Activated CD8-positive, alpha-beta T cell treated with anti-CD3 and anti-CD28 coated beads for 36 hours (primary cell): ENCODE results near the gene IL16. TPM values are rescaled to one million over a fixed set of nuclear protein-coding genes. Genes with fewer than 3 reads are reported as not detected.

ENCODE experiments used
- ATAC-seq: fragments of 200-7000 bp; cut with Tn5 transposase; one replicate; pipeline ENCODE4 v1.10.0; 2021; ENCODE audit warnings: mild to moderate bottlenecking, moderate library complexity
- CTCF ChIA-PET: fragments of 350-600 bp; sonication (Branson Sonifier 250); formaldehyde crosslinking; loops from one replicate; lab custom pipeline; 2021; ENCODE audit warnings: antibody characterized with exemption; lab: Charles Lee
- POLR2A ChIA-PET: fragments of 350-600 bp; sonication (Branson Sonifier 250); formaldehyde crosslinking; loops from one replicate; lab custom pipeline; 2021; ENCODE audit warnings: antibody characterized with exemption; lab: Charles Lee
- DNase-seq: peaks from one replicate; pipeline ENCODE4 v3.0.0-alpha.2; 2020
- H3K27ac Mint-ChIP-seq: one replicate; pipeline ENCODE4 v1.8.0; 2021; ENCODE audit warnings: mild to moderate bottlenecking, mixed read lengths
- H3K27me3 Mint-ChIP-seq: one replicate; pipeline ENCODE4 v1.8.0; 2021; ENCODE audit warnings: mixed read lengths
- H3K36me3 Mint-ChIP-seq: one replicate; pipeline ENCODE4 v1.8.0; 2021; ENCODE audit warnings: low read depth, mixed read lengths
- H3K4me1 Mint-ChIP-seq: one replicate; pipeline ENCODE4 v1.8.0; 2021; ENCODE audit warnings: low read depth, mixed read lengths
- H3K4me3 Mint-ChIP-seq: one replicate; pipeline ENCODE4 v1.8.0; 2021; ENCODE audit warnings: mild to moderate bottlenecking, moderate library complexity, mixed read lengths
- H3K9me3 Mint-ChIP-seq: one replicate; pipeline ENCODE4 v1.8.0; 2021; ENCODE audit warnings: mixed read lengths
- intact Hi-C: fragments of 100-400 bp; cut with micrococcal nuclease; formaldehyde crosslinking; loops from one replicate; pipeline ENCODE4 v1.10.0; 2022
- total RNA-seq, 2 experiments: library from RNA; stranded (reverse); gene quantifications; one replicate each; pipeline ENCODE4 v1.2.3, GENCODE V29; 2021
- TF ChIP-seq, protein P1 (sequence below): fragments of 200-600 bp; IDR thresholded peaks from one replicate; pipeline ENCODE4 v1.8.0; 2022; ENCODE audit warnings: antibody characterized with exemption, mild to moderate bottlenecking

IL16 gene
- total RNA-seq, 2 experiments from 2014 or later = 130 to 138 TPM

DNA sequence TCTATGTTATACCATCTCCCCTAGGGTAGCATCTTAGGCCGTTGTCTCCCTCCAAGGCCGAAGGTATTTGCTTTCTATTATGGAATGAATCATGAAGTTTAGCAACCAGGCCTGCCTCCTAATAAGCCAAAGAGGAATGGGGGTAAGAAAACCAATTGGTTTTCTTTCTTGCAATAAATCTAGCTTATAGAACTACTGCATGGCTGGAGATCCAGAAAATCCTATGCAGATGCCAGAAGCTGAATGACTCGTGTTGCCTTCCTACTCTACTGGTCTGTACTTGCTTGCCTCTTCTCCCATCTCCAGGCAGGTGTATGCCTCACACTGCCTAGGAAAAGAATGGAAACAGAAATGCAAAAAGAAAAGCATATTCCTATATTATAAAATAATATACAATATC is 31.1 kb upstream of the IL16 start:
- ChIA-PET CTCF (interaction anchor here (2.1 kb wide), 1 partner anchor 10 kb away, joined by 8 read pairs; no protein-coding TSS in a partner anchor), POLR2A (no interaction called here)
- TF ChIP-seq, protein P1, sequence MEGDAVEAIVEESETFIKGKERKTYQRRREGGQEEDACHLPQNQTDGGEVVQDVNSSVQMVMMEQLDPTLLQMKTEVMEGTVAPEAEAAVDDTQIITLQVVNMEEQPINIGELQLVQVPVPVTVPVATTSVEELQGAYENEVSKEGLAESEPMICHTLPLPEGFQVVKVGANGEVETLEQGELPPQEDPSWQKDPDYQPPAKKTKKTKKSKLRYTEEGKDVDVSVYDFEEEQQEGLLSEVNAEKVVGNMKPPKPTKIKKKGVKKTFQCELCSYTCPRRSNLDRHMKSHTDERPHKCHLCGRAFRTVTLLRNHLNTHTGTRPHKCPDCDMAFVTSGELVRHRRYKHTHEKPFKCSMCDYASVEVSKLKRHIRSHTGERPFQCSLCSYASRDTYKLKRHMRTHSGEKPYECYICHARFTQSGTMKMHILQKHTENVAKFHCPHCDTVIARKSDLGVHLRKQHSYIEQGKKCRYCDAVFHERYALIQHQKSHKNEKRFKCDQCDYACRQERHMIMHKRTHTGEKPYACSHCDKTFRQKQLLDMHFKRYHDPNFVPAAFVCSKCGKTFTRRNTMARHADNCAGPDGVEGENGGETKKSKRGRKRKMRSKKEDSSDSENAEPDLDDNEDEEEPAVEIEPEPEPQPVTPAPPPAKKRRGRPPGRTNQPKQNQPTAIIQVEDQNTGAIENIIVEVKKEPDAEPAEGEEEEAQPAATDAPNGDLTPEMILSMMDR = no peak
- no peaks in the 10 kb centered on the region for H3K36me3 Mint-ChIP-seq
- no peak overlapping the region for H3K27ac Mint-ChIP-seq
- ATAC-seq = no peak
- intact Hi-C loops = no loop called here
- DNase-seq = no peak
- H3K4me1 Mint-ChIP-seq = peaks cover 21% of the 10 kb centered on the region
- H3K4me3 Mint-ChIP-seq = no peak overlapping the region
- peaks cover 8% of the 10 kb centered on the region for H3K27me3 Mint-ChIP-seq
- H3K9me3 Mint-ChIP-seq = no peaks in the 10 kb centered on the region

DNA sequence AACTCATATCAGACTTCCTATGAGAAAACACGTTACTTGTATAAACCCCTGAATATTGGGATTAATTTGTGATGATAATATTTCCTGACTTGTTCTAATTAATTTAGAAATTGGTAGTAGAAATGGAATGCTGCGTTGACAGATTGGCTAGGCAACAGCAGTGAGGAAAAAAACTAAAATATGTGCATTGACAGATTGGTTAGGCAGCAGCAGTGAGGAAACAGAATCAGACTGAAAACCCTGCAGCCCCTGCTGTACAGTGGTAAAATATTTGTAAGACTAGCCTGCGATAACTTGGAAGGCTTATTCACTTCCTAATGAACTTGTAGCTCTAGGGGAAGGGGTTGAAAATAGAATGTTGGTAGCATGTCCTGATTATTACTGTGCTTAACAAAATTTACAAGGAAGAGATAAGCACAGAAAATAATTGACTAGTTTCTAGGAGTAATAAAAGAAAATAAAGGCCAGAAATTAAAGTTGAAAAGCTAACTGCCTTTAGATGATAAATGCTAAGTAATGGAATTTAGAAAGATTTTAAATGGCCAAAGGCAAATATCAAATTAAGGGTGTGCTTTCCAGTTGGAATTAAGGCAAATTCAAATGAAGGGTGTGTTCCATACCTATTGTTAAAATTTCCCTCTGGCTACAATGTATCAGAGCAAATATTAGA is 29.9 kb upstream of the IL16 start:
- Mint-ChIP-seq H3K27me3 (peaks cover 15% of the 10 kb centered on the region), H3K36me3 (no peaks in the 10 kb centered on the region), H3K9me3 (no peaks in the 10 kb centered on the region), H3K4me1 (peaks cover 10% of the 10 kb centered on the region), H3K4me3 (no peak overlapping the region), H3K27ac (no peak overlapping the region)
- POLR2A ChIA-PET = no interaction called here
- CTCF ChIA-PET = interaction anchor here (3.3 kb wide), 1 partner anchor 100 kb away, joined by 14 read pairs; no protein-coding TSS in a partner anchor
- DNase-seq (no peak), ATAC-seq (no peak)
- intact Hi-C loops = no loop called here
- TF ChIP-seq, protein P1 = no peak

DNA sequence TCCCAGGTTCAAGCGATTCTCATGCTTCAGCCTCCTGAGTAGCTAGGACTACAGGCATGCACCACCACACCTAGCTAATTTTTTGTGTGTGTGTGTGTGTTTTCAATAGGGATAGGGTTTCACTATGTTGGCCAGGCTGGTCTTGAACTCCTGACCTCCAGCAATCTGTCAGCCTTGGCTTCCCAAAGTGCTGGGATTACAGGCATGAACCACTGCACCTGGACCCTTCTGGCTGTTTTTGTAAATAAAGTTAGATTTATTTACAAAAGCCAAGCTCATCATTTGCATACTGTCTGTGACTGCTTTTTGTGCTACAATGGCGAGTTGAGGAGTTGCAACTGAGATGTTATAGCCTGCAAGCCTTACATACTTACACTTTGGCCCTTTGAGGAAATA is 28.6 kb upstream of the IL16 start:
- DNase-seq = no peak
- POLR2A ChIA-PET = no interaction called here
- Mint-ChIP-seq H3K9me3 (no peaks in the 10 kb centered on the region), H3K27me3 (peaks cover 14% of the 10 kb centered on the region), H3K27ac (no peak overlapping the region), H3K4me3 (no peak overlapping the region), H3K36me3 (no peaks in the 10 kb centered on the region), H3K4me1 (peaks cover 2% of the 10 kb centered on the region)
- intact Hi-C loops = no loop called here
- TF ChIP-seq, protein P1 = no peak
- ATAC-seq = no peak
- CTCF ChIA-PET = interaction anchor here (0.7 to 3.3 kb wide), 2 partner anchors 27 to 98 kb away, joined by 3 to 14 read pairs; no protein-coding TSS in a partner anchor

DNA sequence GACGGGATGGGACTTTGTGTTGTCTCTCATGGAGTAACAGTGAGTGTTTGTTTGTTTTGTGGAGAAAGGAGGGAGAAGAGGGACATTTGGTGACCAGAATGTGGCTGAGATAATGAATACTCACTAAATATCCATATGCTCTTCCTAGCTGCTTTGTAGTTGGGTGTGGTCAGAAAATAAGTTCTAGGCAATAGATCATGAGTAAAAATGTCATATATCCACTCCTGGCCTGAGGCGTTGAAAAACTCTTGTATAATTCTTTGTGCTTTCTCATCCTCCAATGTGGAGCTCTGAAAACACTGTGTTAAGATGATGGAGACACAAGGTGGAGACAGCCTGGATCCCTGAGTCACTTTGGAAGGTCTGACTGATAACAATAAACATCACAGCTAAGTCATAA is 28.0 kb upstream of the IL16 start:
- intact Hi-C loops = no loop called here
- CTCF ChIA-PET = interaction anchor here (2.0 to 3.3 kb wide), 2 partner anchors 13 to 98 kb away, joined by 10 to 14 read pairs; no protein-coding TSS in a partner anchor

More for the DNA sequence above, 28.0 kb upstream of the IL16 start:
- H3K4me1 Mint-ChIP-seq = peaks cover 2% of the 10 kb centered on the region
- H3K9me3 Mint-ChIP-seq = no peaks in the 10 kb centered on the region
- TF ChIP-seq, protein P1 = no peak
- peaks cover 14% of the 10 kb centered on the region for H3K27me3 Mint-ChIP-seq
- H3K4me3 Mint-ChIP-seq = no peak overlapping the region
- POLR2A ChIA-PET = no interaction called here
- H3K36me3 Mint-ChIP-seq = no peaks in the 10 kb centered on the region
- DNase-seq = no peak
- no peak overlapping the region for H3K27ac Mint-ChIP-seq
- no peak for ATAC-seq
